Epithelial cell of prostate (primary cell): ENCODE results near the gene CDC14B.

Experiments used
- DNase-seq: peaks from one replicate; pipeline ENCODE4 v3.0.0-alpha.2; 2011; ENCODE audit warnings: low read depth, low spot score
- H3K27ac ChIP-seq: fragments of 450-650 bp; 2 replicates; pipeline ENCODE4 v1.5.1; 2017; ENCODE audit warnings: mild to moderate bottlenecking

Gene CDC14B

DNA sequence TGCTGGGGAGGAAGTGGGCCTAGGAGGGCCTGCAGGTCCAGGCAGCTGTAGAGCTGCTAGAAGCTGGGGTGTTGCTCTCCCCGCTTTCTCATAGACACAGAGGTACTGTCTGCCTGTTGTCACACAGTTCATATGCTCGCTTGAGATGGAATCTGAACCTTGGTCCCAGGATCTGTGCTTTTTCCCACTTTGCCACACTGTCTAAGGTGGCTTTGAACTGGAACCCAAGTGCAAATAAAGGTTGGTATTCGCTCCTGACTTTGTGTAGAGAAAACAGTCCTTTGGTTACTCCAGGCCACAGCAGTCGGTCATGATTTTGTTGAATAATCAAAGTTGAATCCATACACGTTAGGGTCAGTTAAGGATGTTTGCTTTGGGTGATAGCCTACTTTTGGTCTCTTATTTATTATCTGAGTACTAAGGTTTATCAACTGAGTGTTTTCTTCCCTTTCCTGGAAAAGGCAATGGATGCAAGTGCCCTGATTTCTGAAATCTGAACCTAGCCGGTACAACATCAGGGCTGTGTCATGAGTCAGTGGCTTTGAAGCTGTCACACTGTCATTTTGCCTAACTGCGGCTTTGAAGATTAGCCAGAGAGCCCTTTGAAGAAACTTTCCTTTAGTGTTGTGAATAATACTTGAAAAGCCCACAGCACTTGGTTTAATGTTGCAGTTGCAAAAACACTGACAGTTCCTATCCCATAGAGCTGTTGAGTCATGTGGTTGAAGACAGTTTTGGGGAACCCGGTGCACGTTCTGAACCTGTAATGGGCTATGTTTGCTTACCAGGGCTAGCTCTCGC, 128.4 kb downstream of the CDC14B start:
- DNase-seq: no peak

DNA sequence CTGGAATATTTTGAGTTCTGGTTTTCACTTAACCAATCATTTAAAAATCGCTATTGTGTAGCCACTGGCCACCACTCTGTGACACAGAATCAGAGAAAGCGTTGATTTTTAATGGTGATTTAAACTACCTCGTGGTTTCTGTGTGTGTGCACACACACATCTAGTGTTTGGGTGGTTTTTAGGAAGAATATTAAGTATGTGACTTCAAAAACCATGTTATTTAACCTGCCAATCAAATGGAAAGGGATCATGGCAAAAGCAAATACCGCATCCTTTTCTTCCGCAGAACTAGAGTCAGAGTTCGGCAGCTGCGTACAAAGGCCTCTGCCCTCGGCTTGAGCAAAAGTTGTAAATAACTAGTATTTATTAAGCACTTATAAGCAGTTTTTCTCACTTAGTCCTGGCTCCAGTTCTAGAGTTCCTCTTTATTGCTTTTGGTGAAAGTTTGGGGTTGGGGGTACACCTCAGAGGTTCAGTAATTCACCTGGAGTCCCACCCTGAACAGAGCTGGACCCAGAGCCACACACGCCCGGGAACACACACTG, 129.0 kb downstream of the CDC14B start:
- no peak overlapping the region for H3K27ac ChIP-seq
- no peak for DNase-seq

More for the DNA sequence above, 128.4 kb downstream of the CDC14B start:
- H3K27ac ChIP-seq: no peak overlapping the region

- no peak overlapping the region for H3K27ac ChIP-seq
- DNase-seq: no peak
Observed at GRCh38 chr9:96489482-96489979, 130.1 kb downstream of the CDC14B start.

GRCh38 chr9:96487949-96488348, 131.7 kb downstream of the CDC14B start:
- H3K27ac ChIP-seq: no peak overlapping the region
- DNase-seq: no peak

- H3K27ac ChIP-seq: no peak overlapping the region
- no peak for DNase-seq
Observed at GRCh38 chr9:96487029-96487396, 132.6 kb downstream of the CDC14B start.

- DNase-seq: no peak
- H3K27ac ChIP-seq: no peak overlapping the region
Observed at GRCh38 chr9:96486386-96487028, 133.1 kb downstream of the CDC14B start.

DNA sequence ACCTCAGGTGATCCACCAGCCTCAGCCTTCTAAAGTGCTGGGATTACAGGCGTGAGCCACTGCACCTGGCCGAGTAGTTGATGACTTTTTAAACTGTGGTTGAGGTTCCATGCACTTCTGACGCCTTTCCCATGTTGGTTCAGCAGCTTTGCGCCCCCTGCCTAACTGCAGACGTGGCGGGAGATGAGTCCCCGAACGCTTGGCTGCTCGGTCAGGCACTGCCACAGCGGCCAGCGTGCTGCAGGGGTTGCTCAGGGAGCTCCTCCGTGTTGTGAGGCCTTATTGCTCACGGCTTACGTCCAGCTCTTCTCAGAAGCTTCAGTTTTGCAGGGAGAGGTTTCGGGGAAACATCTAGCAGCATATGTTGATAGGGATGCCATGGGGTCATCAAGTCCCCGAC, 134.4 kb downstream of the CDC14B start:
- DNase-seq: no peak
- no peak overlapping the region for H3K27ac ChIP-seq

- no peak for DNase-seq
Observed at GRCh38 chr9:96484521-96484931, 135.1 kb downstream of the CDC14B start.

GRCh38 chr9:96483733-96484390, 135.8 kb downstream of the CDC14B start:
- no peak overlapping the region for H3K27ac ChIP-seq
- no peak for DNase-seq

More at GRCh38 chr9:96484521-96484931, 135.1 kb downstream of the CDC14B start:
- no peak overlapping the region for H3K27ac ChIP-seq

DNA sequence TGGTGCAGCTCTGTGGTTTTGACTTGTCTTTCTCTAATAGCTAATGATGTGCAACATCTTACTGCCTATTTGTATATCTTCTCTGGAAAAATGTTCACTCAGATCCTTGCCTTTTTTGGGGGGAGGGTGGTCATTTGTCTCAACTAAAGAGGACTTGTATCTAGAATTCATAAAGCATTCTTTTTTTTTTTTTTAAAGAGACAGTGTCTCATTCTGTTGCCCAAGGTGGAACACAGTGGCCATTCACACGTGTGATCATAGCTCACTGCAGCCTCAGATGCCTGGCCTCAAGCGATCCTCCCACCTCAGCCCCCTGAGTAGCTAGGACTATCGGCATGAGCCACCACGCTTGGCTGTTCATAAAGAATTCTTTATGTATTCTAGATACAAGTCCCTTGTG, 136.4 kb downstream of the CDC14B start:
- DNase-seq: no peak
- no peak overlapping the region for H3K27ac ChIP-seq

GRCh38 chr9:96482476-96482875, 137.2 kb downstream of the CDC14B start:
- DNase-seq: no peak
- no peak overlapping the region for H3K27ac ChIP-seq

GRCh38 chr9:96480736-96481135, 138.9 kb downstream of the CDC14B start:
- DNase-seq: no peak
- no peak overlapping the region for H3K27ac ChIP-seq

- H3K27ac ChIP-seq: no peak overlapping the region
Observed at GRCh38 chr9:96478829-96479371, 140.7 kb downstream of the CDC14B start.

GRCh38 chr9:96476591-96476990, 143.1 kb downstream of the CDC14B start:
- H3K27ac ChIP-seq: no peak overlapping the region
- DNase-seq: no peak

More at GRCh38 chr9:96478829-96479371, 140.7 kb downstream of the CDC14B start:
- DNase-seq: no peak

DNA sequence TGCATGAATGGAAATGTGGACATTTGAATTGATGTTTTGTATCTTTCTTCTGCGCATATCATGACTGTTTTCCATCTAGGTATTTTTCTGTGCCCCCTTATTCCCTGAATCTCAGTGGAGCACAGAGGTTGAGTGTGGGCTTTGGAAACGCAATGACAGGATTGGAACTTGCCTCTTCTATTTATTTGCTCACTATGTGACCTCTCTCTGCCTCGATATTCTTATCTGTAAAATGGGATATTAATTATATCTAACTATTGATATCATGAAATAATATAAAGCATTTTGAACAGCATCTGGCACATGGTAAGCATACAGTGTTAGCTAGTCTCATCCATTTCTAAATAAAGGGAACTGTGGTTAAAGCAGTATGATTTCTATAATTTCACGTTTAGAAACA, 143.6 kb downstream of the CDC14B start:
- no peak overlapping the region for H3K27ac ChIP-seq
- DNase-seq: no peak

DNA sequence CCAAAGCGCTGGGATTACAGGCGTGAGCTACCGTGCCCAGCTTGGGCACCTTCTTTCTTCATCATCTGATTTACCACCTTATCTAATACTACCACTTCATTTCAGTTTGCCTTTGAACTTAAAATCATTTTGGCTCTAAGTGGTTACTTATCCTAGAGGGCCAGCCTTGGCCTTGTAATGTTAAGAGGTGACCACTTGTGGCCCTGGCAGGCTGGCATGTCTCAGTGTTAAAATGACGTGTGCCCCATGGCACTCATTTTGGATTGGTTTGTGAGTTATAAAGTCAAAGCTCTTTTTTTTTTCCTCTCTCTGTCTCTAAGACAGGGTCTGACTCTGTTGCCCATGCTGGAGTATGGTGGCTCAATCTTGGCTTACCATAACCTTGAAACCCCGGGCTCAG, 151.9 kb downstream of the CDC14B start:
- no peak overlapping the region for H3K27ac ChIP-seq

DNA sequence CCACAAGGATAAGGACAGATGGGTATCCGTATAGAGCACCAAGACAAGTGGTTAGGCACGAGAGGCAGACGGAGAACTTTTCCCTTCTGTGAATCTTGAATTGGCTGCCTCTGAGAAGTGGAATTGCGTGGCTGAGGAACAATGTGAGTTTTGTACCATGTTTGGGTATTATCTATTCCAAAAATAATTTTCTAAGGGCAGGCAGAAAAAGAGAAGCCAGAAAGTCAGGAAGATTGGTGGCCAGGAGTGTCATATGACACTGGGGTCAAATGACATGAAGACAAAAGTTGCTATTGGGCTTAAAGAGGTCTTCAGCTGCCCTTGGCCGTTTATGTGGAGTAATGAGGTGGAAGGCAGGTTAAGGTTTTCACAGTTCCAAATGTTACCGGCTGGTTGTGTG, 155.2 kb downstream of the CDC14B start:
- no peak overlapping the region for H3K27ac ChIP-seq
- DNase-seq: no peak

More for the DNA sequence above, 151.9 kb downstream of the CDC14B start:
- no peak for DNase-seq

DNA sequence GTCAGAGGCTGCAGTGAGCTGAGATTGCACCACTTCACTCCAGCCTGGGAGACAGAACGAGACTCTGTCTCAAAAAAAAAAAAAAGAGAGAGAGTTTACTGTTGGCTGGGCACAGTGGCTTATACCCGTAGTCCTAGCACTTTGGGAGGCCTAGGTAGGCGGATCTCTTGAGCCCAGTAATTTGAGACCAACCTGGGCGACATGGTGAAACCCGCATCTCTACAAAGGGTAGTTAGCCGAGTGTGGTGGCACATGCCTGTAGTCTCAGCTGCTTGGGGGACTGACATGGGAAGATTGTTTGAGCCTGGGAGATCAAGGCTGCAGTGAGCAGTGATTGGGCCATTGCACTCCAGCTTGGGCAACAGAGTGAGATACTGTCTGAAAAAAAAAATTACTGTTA, 157.1 kb downstream of the CDC14B start:
- no peak for DNase-seq
- H3K27ac ChIP-seq: no peak overlapping the region

DNA sequence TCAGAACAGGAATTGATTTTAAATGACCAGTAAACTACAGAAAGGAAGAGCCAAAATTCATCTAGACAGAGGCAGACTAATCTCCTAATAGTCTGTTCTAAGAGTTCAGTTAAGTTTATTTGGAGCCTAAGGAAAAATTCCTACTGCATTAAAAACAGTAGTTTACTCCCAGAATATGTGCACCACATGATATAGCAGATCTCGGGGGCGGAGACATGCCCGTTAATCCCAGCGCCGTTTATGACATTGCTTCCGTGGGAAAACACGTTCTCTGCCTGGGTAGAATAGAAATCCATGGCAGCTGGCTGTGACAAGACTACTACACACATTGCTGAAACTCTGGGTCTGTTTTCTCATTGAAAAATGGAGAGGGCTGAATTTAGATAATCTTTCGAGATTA, 158.3 kb downstream of the CDC14B start:
- H3K27ac ChIP-seq: no peak overlapping the region
- DNase-seq: no peak

GRCh38 chr9:96460882-96461281, 158.8 kb downstream of the CDC14B start:
- no peak for DNase-seq
- H3K27ac ChIP-seq: no peak overlapping the region
